H9 (cell line): Measurements from ENCODE around the gene HUWE1. TPM values are rescaled to one million over a fixed set of nuclear protein-coding genes. Genes with fewer than 3 reads are reported as not detected.

Experiments
- DNase-seq: peaks from one replicate; pipeline ENCODE4 v3.0.0-alpha.2; 2017
- H2AFZ ChIP-seq: one replicate; pipeline ENCODE4 v1.6.1; 2013; ENCODE audit warnings: mild to moderate bottlenecking, low read length, control low read depth, moderate library complexity
- H2AK5ac ChIP-seq: 2 replicates; pipeline ENCODE4 v1.6.1; 2013; ENCODE audit warnings: low read length, control low read depth, mixed read lengths; ENCODE audit not compliant: insufficient read length
- H2BK120ac ChIP-seq: one replicate; pipeline ENCODE4 v1.6.1; 2013; ENCODE audit warnings: low read depth, mild to moderate bottlenecking, low read length, control low read depth, inconsistent platforms; ENCODE audit not compliant: poor library complexity, severe bottlenecking
- H2BK12ac ChIP-seq: 2 replicates; pipeline ENCODE4 v1.6.1; 2013; ENCODE audit warnings: low read length, control low read depth, mixed read lengths, low read depth; ENCODE audit not compliant: insufficient read length
- H2BK15ac ChIP-seq: 2 replicates; pipeline ENCODE4 v1.6.1; 2013; ENCODE audit warnings: low read depth, low read length, control low read depth
- H2BK20ac ChIP-seq: one replicate; pipeline ENCODE4 v1.6.1; 2013; ENCODE audit warnings: low read depth, mild to moderate bottlenecking, low read length, control low read depth, inconsistent platforms; ENCODE audit not compliant: poor library complexity, severe bottlenecking
- H2BK5ac ChIP-seq: 2 replicates; pipeline ENCODE4 v1.6.1; 2013; ENCODE audit warnings: low read length, control low read depth, mixed read lengths; ENCODE audit not compliant: insufficient read length
- H3K14ac ChIP-seq: 2 replicates; pipeline ENCODE4 v1.6.1; 2013; ENCODE audit warnings: low read length, control low read depth; ENCODE audit not compliant: insufficient read depth
- H3K18ac ChIP-seq: 2 replicates; pipeline ENCODE4 v1.6.1; 2013; ENCODE audit warnings: low read depth, mild to moderate bottlenecking, mixed read lengths, low read length, control low read depth; ENCODE audit not compliant: insufficient read length
- H3K23ac ChIP-seq: 2 replicates; pipeline ENCODE4 v1.6.1; 2013; ENCODE audit warnings: low read length, control low read depth, mixed read lengths, low read depth; ENCODE audit not compliant: insufficient read length
- H3K23me2 ChIP-seq: 2 replicates; pipeline ENCODE4 v1.6.1; 2013; ENCODE audit warnings: low read depth, mild to moderate bottlenecking, mixed read lengths, low read length, control low read depth; ENCODE audit not compliant: insufficient read length, poor library complexity, severe bottlenecking
- H3K27ac ChIP-seq: 2 replicates; pipeline ENCODE4 v1.5.1; 2013; ENCODE audit warnings: low read length, control low read depth, mixed read lengths, low read depth; ENCODE audit not compliant: insufficient read length
- H3K27me3 ChIP-seq: 2 replicates; pipeline ENCODE4 v1.6.1; 2013; ENCODE audit warnings: low read length, control low read depth, inconsistent platforms; ENCODE audit not compliant: insufficient read depth
- H3K4ac ChIP-seq: 2 replicates; pipeline ENCODE4 v1.6.1; 2013; ENCODE audit warnings: low read depth, mild to moderate bottlenecking, control low read depth, inconsistent platforms, low read length, moderate library complexity
- H3K4me1 ChIP-seq: 2 replicates; pipeline ENCODE4 v1.6.1; 2013; ENCODE audit warnings: low read length, control low read depth, inconsistent platforms; ENCODE audit not compliant: insufficient read depth
- H3K4me2 ChIP-seq: 2 replicates; pipeline ENCODE4 v1.6.1; 2013; ENCODE audit warnings: low read length, control low read depth, mixed read lengths; ENCODE audit not compliant: insufficient read length, insufficient read depth
- H3K56ac ChIP-seq: 2 replicates; pipeline ENCODE4 v1.6.1; 2013; ENCODE audit warnings: low read depth, mild to moderate bottlenecking, mixed read lengths, low read length, control low read depth; ENCODE audit not compliant: insufficient read length
- H3K79me1 ChIP-seq: 2 replicates; pipeline ENCODE4 v1.6.1; 2013; ENCODE audit warnings: low read depth, mild to moderate bottlenecking, moderate library complexity, low read length, control low read depth, inconsistent platforms; ENCODE audit not compliant: insufficient read depth, poor library complexity, severe bottlenecking
- H3K79me2 ChIP-seq: 2 replicates; pipeline ENCODE4 v1.6.1; 2013; ENCODE audit warnings: low read length, control low read depth, inconsistent platforms; ENCODE audit not compliant: insufficient read depth
- H3K9ac ChIP-seq: 2 replicates; pipeline ENCODE4 v1.6.1; 2013; ENCODE audit warnings: low read length, control low read depth, mixed read lengths; ENCODE audit not compliant: insufficient read length; ENCODE audit errors: extremely low read depth
- H3K9me3 ChIP-seq: one replicate; pipeline ENCODE4 v1.6.1; 2013; ENCODE audit warnings: low read depth, low read length, inconsistent platforms; ENCODE audit not compliant: control insufficient read depth
- H3T11ph ChIP-seq: one replicate; pipeline ENCODE4 v1.6.1; 2013; ENCODE audit warnings: mild to moderate bottlenecking, low read length, control low read depth, inconsistent platforms
- H4K20me1 ChIP-seq: one replicate; pipeline ENCODE4 v1.6.1; 2013; ENCODE audit not compliant: control insufficient read depth, insufficient read length, insufficient read depth
- H4K5ac ChIP-seq: 2 replicates; pipeline ENCODE4 v1.6.1; 2013; ENCODE audit warnings: low read depth, mild to moderate bottlenecking, mixed read lengths, low read length, control low read depth; ENCODE audit not compliant: insufficient read length
- H4K8ac ChIP-seq: replicated peaks from 2 replicates; pipeline ENCODE4 v1.6.1; 2013; ENCODE audit warnings: low read length, control low read depth, mixed read lengths, low read depth; ENCODE audit not compliant: insufficient read length
- H4K91ac ChIP-seq: 2 replicates; pipeline ENCODE4 v1.6.1; 2013; ENCODE audit warnings: low read depth, mild to moderate bottlenecking, moderate library complexity, mixed read lengths, low read length, control low read depth; ENCODE audit not compliant: insufficient read length
- H3K27ac Mint-ChIP-seq, 3 experiments: 2 replicates in 2 of 3; 3 replicates in 1 of 3; pipeline ENCODE4 v1.8.0; 2020 to 2021; ENCODE audit warnings: mixed read lengths in 3 of 3, mild to moderate bottlenecking in 1 of 3, moderate library complexity in 1 of 3
- H3K27me3 Mint-ChIP-seq: 2 replicates; pipeline ENCODE4 v1.8.0; 2021; ENCODE audit warnings: low read depth, mild to moderate bottlenecking, moderate library complexity, mixed read lengths
- H3K36me3 Mint-ChIP-seq, 3 experiments: 2 replicates in 2 of 3; 3 replicates in 1 of 3; pipeline ENCODE4 v1.8.0; 2020 to 2021; ENCODE audit warnings: low read depth in 3 of 3, mixed read lengths in 3 of 3; ENCODE audit not compliant: insufficient read depth in 1 of 3
- H3K4me1 Mint-ChIP-seq, 2 experiments: 2 replicates each; pipeline ENCODE4 v1.8.0; 2020; ENCODE audit warnings: mixed read lengths in 2 of 2
- H3K4me3 Mint-ChIP-seq, 2 experiments: 2 replicates in 1 of 2; 3 replicates in 1 of 2; pipeline ENCODE4 v1.8.0; 2020 to 2021; ENCODE audit warnings: mild to moderate bottlenecking in 2 of 2, mixed read lengths in 2 of 2, moderate library complexity in 1 of 2
- H3K9me3 Mint-ChIP-seq, 2 experiments: 2 replicates in 1 of 2; 3 replicates in 1 of 2; pipeline ENCODE4 v1.8.0; 2020; ENCODE audit warnings: mild to moderate bottlenecking in 2 of 2, mixed read lengths in 2 of 2, moderate library complexity in 1 of 2
- CTCF ChIP-seq: fragments of 200-600 bp; sonication (generic); conservative IDR thresholded peaks from 3 replicates; pipeline ENCODE4 v1.8.0; 2021; ENCODE audit warnings: antibody characterized with exemption, mild to moderate bottlenecking
- WGBS: extraction: QIAGEN DNeasy Blood & Tissue Kit; methylation state at CpG from one replicate; pipeline ENCODE4 v1.1.7; 2013; ENCODE audit warnings: missing lambda C conversion rate, low lambda C conversion rate, mixed read lengths; ENCODE audit not compliant: insufficient read length; ENCODE audit errors: extremely low coverage; 5-methylcytosine and 5-hydroxymethylcytosine counted together
- total RNA-seq: library from RNA; stranded (reverse); gene quantifications from 2 replicates; pipeline ENCODE4 v1.2.1, GENCODE V29; 2021

Gene HUWE1
- total RNA-seq, 1 experiment from 2014 or later, result 230 TPM

GRCh38 chrX:53681661-53682060, 4.9 kb downstream of the HUWE1 start:
- peak overlapping the region in 1 of 3 experiments; percentile 61; a peak in 1 of 7 replicates for H3K27ac Mint-ChIP-seq
- Histone ChIP-seq H3K18ac (no peak overlapping the region), H3K27ac (no peak overlapping the region), H3K14ac (no peak overlapping the region), H3K4me2 (no peak overlapping the region), H4K20me1 (no peaks in the 10 kb centered on the region), H3K9ac (no peak overlapping the region), H4K8ac (no peak overlapping the region), H3K9me3 (peaks cover 4% of the 10 kb centered on the region), H3K56ac (no peak overlapping the region), H2BK120ac (no peak overlapping the region), H2BK12ac (no peak overlapping the region), H2AFZ (no peak overlapping the region), H3K79me1 (no peaks in the 10 kb centered on the region), H3K4ac (no peak overlapping the region), H2BK5ac (no peak overlapping the region), H3K27me3 (no peaks in the 10 kb centered on the region), H2BK15ac (no peak overlapping the region), H2BK20ac (no peak overlapping the region), H3K4me1 (no peaks in the 10 kb centered on the region), H2AK5ac (no peak overlapping the region), H3K23me2 (peaks cover 6% of the 10 kb centered on the region), H4K91ac (no peak overlapping the region), H3K23ac (no peak overlapping the region), H3K79me2 (peaks cover 19% of the 10 kb centered on the region; the same call in 1 of the 2 replicates), H4K5ac (no peak overlapping the region), H3T11ph (no peak overlapping the region)
- WGBS, result no CpG with 5 or more reads among the region's 3 CpGs
- peak overlapping the region; percentile 33 to 50 for H3K4me3 Mint-ChIP-seq
- H3K9me3 Mint-ChIP-seq, result peaks cover 67 to 68% of the 10 kb centered on the region in 2 experiments
- H3K4me1 Mint-ChIP-seq, result peaks cover 5 to 11% of the 10 kb centered on the region in 2 experiments; a peak in 3 of 4 replicates
- peaks cover 41 to 59% (median 46%) of the 10 kb centered on the region in 3 experiments for H3K36me3 Mint-ChIP-seq
- H3K27me3 Mint-ChIP-seq, result 0 out of 2 replicates have a peak, but pooled peaks cover 1% of the 10 kb centered on the region
- DNase-seq, result no peak
- TF ChIP-seq CTCF, result no peak
